Calu3 (cell line): ENCODE measurements around the gene EPHA3. TPM values are rescaled to one million over a fixed set of nuclear protein-coding genes. Genes with fewer than 3 reads are reported as not detected.

Source experiments
- BruUV-seq: library from RNA; stranded (reverse); fragments of 400-500 nt; replicated peaks from 2 replicates; lab custom pipeline; 2021; lab: Mats Ljungman, UMichigan
- CTCF ChIA-PET: fragments of 300-600 bp; sonication (Branson Sonifier 250); formaldehyde crosslinking; loops from one replicate; lab custom pipeline; 2022; ENCODE audit warnings: antibody characterized with exemption; lab: Charles Lee
- DNase-seq: peaks from one replicate; pipeline ENCODE4 v3.0.0; 2022
- H3K27ac Mint-ChIP-seq: one replicate; pipeline ENCODE4 v1.8.0; 2022; ENCODE audit warnings: mixed read lengths; ENCODE audit not compliant: unreplicated experiment
- H3K27me3 Mint-ChIP-seq: one replicate; pipeline ENCODE4 v1.8.0; 2022; ENCODE audit warnings: mixed read lengths; ENCODE audit not compliant: unreplicated experiment
- H3K36me3 Mint-ChIP-seq: one replicate; pipeline ENCODE4 v1.8.0; 2022; ENCODE audit warnings: mild to moderate bottlenecking, moderate library complexity, mixed read lengths; ENCODE audit not compliant: insufficient read depth, unreplicated experiment
- H3K4me1 Mint-ChIP-seq: one replicate; pipeline ENCODE4 v1.8.0; 2022; ENCODE audit warnings: mild to moderate bottlenecking, low read depth, mixed read lengths; ENCODE audit not compliant: unreplicated experiment
- H3K4me3 Mint-ChIP-seq: one replicate; pipeline ENCODE4 v1.8.0; 2022; ENCODE audit warnings: mild to moderate bottlenecking, low read depth, moderate library complexity, mixed read lengths; ENCODE audit not compliant: unreplicated experiment
- H3K9me3 Mint-ChIP-seq: one replicate; pipeline ENCODE4 v1.8.0; 2022; ENCODE audit warnings: low read depth, mixed read lengths; ENCODE audit not compliant: unreplicated experiment
- intact Hi-C: fragments of 100-400 bp; cut with micrococcal nuclease; formaldehyde crosslinking; loops from one replicate; pipeline ENCODE4 v1.10.0; 2022; ENCODE audit not compliant: unreplicated experiment
- total RNA-seq: library from RNA; stranded (reverse); gene quantifications from 2 replicates; pipeline ENCODE4 v1.2.3, GENCODE V29; 2022
- TF ChIP-seq, protein P1 (sequence below): fragments of 200-600 bp; IDR thresholded peaks from one replicate; pipeline ENCODE4 v1.8.0; 2022; ENCODE audit warnings: antibody characterized with exemption; ENCODE audit not compliant: unreplicated experiment

Gene EPHA3
- total RNA-seq, 1 experiment from 2014 or later, result 31.6 TPM

DNA sequence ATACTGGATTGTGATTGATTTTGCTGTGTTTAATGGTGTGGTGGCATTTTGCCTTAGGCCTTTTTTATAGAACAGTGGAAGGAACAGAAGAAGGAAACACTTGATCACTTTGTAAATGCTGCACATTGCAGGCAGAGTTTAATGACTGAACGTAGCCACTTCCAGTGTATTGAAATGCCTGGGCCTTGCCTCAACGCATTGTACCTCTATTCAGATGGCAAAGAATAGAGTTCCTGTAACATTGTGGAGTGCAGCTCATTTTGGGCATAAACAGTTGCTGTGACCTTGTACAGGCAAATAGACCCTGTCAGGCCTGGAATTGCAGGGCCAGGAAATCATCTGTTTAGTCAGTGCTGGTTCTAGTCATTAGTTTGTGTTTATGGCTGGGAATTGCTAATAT is 225.0 kb downstream of the EPHA3 start:
- peak overlapping the region; percentile 55 for H3K27ac Mint-ChIP-seq
- no peaks in the 10 kb centered on the region for H3K9me3 Mint-ChIP-seq
- BruUV-seq, result no TSS peak
- H3K36me3 Mint-ChIP-seq, result no peaks in the 10 kb centered on the region
- H3K4me3 Mint-ChIP-seq, result no peak overlapping the region
- CTCF ChIA-PET, result interaction anchor here (0.5 kb wide), 1 partner anchor 138 kb away, joined by 4 read pairs; no protein-coding TSS in a partner anchor
- H3K4me1 Mint-ChIP-seq, result peaks cover 8% of the 10 kb centered on the region
- H3K27me3 Mint-ChIP-seq, result no peaks in the 10 kb centered on the region
- DNase-seq, result no peak
- intact Hi-C loops, result no loop called here
- TF ChIP-seq, protein P1, sequence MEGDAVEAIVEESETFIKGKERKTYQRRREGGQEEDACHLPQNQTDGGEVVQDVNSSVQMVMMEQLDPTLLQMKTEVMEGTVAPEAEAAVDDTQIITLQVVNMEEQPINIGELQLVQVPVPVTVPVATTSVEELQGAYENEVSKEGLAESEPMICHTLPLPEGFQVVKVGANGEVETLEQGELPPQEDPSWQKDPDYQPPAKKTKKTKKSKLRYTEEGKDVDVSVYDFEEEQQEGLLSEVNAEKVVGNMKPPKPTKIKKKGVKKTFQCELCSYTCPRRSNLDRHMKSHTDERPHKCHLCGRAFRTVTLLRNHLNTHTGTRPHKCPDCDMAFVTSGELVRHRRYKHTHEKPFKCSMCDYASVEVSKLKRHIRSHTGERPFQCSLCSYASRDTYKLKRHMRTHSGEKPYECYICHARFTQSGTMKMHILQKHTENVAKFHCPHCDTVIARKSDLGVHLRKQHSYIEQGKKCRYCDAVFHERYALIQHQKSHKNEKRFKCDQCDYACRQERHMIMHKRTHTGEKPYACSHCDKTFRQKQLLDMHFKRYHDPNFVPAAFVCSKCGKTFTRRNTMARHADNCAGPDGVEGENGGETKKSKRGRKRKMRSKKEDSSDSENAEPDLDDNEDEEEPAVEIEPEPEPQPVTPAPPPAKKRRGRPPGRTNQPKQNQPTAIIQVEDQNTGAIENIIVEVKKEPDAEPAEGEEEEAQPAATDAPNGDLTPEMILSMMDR, result no peak

DNA sequence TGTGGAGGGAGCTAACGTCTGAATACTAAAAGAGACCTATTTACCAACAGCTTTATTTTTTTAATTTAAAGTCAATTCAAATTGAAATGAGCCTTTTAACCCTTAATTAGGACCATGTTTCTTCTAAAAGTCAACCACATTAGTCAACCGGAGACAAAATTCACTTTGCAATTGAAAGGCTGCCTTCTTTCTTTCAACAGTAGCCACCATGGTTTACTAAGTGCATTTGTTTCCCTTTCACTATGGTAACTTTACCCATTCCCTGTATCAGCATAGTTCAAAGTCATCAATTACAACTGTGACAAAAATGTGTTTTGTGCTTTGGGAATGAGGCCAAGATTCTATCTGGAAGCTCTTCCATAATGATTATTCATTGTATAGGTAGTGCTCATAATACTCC is 225.4 kb downstream of the EPHA3 start:
- H3K4me1 Mint-ChIP-seq, result peaks cover 8% of the 10 kb centered on the region
- no peaks in the 10 kb centered on the region for H3K27me3 Mint-ChIP-seq
- TF ChIP-seq, protein P1, result no peak
- no peak overlapping the region for H3K27ac Mint-ChIP-seq
- H3K9me3 Mint-ChIP-seq, result no peaks in the 10 kb centered on the region
- DNase-seq, result no peak
- BruUV-seq, result no TSS peak
- intact Hi-C loops, result no loop called here
- H3K36me3 Mint-ChIP-seq, result no peaks in the 10 kb centered on the region
- no peak overlapping the region for H3K4me3 Mint-ChIP-seq
- CTCF ChIA-PET, result interaction anchor here (0.5 kb wide), 1 partner anchor 138 kb away, joined by 4 read pairs; no protein-coding TSS in a partner anchor

DNA sequence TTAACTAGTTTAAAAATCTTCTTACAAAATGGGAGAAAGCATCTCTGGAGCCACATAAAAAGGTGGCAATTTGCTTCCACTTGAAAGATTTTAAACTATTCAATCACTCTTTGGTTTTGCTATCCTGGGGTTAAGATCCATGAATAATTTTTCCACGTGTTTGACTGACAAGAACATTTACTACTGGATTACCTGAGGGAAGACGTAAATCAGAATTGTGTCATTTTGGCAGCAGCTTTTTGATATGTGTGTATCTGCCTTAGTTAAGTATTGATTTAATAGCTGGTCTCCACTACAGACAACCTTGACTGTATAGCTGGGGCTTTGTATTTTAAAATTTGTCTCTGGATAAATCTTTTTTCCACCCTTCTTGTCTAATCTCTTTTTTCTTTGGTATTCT is 228.3 kb downstream of the EPHA3 start:
- BruUV-seq, result no TSS peak
- TF ChIP-seq, protein P1, result no peak
- no peaks in the 10 kb centered on the region for H3K9me3 Mint-ChIP-seq
- H3K27me3 Mint-ChIP-seq, result no peaks in the 10 kb centered on the region
- H3K27ac Mint-ChIP-seq, result no peak overlapping the region
- no peak for DNase-seq
- intact Hi-C loops, result no loop called here
- peaks cover 8% of the 10 kb centered on the region for H3K4me1 Mint-ChIP-seq
- CTCF ChIA-PET, result no interaction called here
- H3K4me3 Mint-ChIP-seq, result no peak overlapping the region
- no peaks in the 10 kb centered on the region for H3K36me3 Mint-ChIP-seq

DNA sequence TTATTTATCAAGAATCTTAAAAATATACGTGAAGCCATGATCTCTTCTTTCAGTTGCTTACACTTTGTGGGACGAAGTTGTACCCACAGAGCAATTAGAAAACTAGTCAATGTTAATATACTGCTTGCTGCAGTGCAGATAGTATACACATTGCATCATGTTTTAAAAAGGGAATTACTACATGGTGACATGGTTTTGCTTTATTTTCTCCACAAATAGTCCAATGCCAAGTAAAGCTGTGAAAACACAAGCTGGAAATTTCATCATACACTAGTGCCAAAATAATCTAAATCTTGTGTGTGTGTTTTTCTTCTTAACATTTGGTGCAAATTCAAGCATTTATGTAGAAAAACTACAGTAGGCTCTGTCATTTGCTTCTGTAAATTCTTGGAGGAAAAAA is 233.0 kb downstream of the EPHA3 start:
- intact Hi-C loops, result no loop called here
- DNase-seq, result no peak
- TF ChIP-seq, protein P1, result no peak
- no peaks in the 10 kb centered on the region for H3K9me3 Mint-ChIP-seq
- no peak overlapping the region for H3K4me3 Mint-ChIP-seq
- CTCF ChIA-PET, result interaction anchor here (0.6 kb wide), 1 partner anchor 12 kb away, joined by 5 read pairs; no protein-coding TSS in a partner anchor
- no peaks in the 10 kb centered on the region for H3K36me3 Mint-ChIP-seq
- H3K27me3 Mint-ChIP-seq, result no peaks in the 10 kb centered on the region
- no peak overlapping the region for H3K27ac Mint-ChIP-seq
- H3K4me1 Mint-ChIP-seq, result no peaks in the 10 kb centered on the region
- BruUV-seq, result no TSS peak
